CD4-positive, alpha-beta T cell (primary cell): Measurements from ENCODE around the gene BACE2. TPM values are rescaled to one million over a fixed set of nuclear protein-coding genes. Genes with fewer than 3 reads are reported as not detected.
A peak's percentile ranks its signal among the peaks of the same experiment; 100 is the strongest.

Source experiments
- ATAC-seq: fragments of 200-7000 bp; cut with Tn5 transposase; one replicate; pipeline ENCODE4 v1.10.0; 2022; ENCODE audit warnings: mild to moderate bottlenecking; ENCODE audit not compliant: poor library complexity
- CTCF ChIA-PET: fragments of 350-600 bp; sonication (Branson Sonifier 250); formaldehyde crosslinking; loops from one replicate; lab custom pipeline; 2021; ENCODE audit warnings: antibody characterized with exemption, inconsistent platforms; lab: Charles Lee
- POLR2A ChIA-PET: fragments of 350-600 bp; sonication (Branson Sonifier 250); formaldehyde crosslinking; loops from one replicate; lab custom pipeline; 2021; ENCODE audit warnings: antibody characterized with exemption, inconsistent platforms; lab: Charles Lee
- DNase-seq, 14 experiments: peaks; one replicate each; pipeline ENCODE4 v3.0.0-alpha.2; 2013 to 2020; ENCODE audit warnings: mixed read lengths in 2 of 14
- H3K27ac ChIP-seq, 2 donors: one replicate each; pipeline versions ENCODE4 v1.5.1 to v1.7.0; 2013; ENCODE audit warnings: low read length in 2 of 2, low read depth in 1 of 2, mild to moderate bottlenecking in 1 of 2
- H3K27me3 ChIP-seq, 2 experiments: 1 replicate in 1 of 2; 2 replicates in 1 of 2; pipeline versions ENCODE4 v1.6.1 to v1.7.0; 2013; ENCODE audit warnings: low read length in 2 of 2, control low read depth in 1 of 2, mild to moderate bottlenecking in 1 of 2, moderate library complexity in 1 of 2; ENCODE audit not compliant: insufficient read depth in 2 of 2, control insufficient read depth in 1 of 2
- H3K36me3 ChIP-seq: one replicate; pipeline ENCODE4 v1.6.1; 2013; ENCODE audit warnings: low read length, control low read depth; ENCODE audit not compliant: insufficient read depth
- H3K4me1 ChIP-seq: one replicate; pipeline ENCODE4 v1.6.1; 2013; ENCODE audit warnings: low read length, control low read depth; ENCODE audit not compliant: insufficient read depth
- H3K4me3 ChIP-seq: one replicate; pipeline ENCODE4 v1.5.1; 2013; ENCODE audit warnings: mild to moderate bottlenecking, low read length, moderate library complexity
- H3K9me3 ChIP-seq, 2 experiments: 1 replicate in 1 of 2; 2 replicates in 1 of 2; pipeline versions ENCODE4 v1.6.1 to v1.7.0; 2013; ENCODE audit warnings: low read length in 2 of 2, mild to moderate bottlenecking in 2 of 2, control low read depth in 1 of 2, moderate library complexity in 1 of 2; ENCODE audit not compliant: control insufficient read depth in 1 of 2, insufficient read depth in 1 of 2
- H3K27ac Mint-ChIP-seq: one replicate; pipeline ENCODE4 v1.8.0; 2020; ENCODE audit warnings: mixed read lengths
- H3K27me3 Mint-ChIP-seq: one replicate; pipeline ENCODE4 v1.8.0; 2021; ENCODE audit warnings: mixed read lengths
- H3K36me3 Mint-ChIP-seq: one replicate; pipeline ENCODE4 v1.8.0; 2021; ENCODE audit warnings: low read depth, mixed read lengths
- H3K4me1 Mint-ChIP-seq: one replicate; pipeline ENCODE4 v1.8.0; 2021; ENCODE audit warnings: low read depth, mixed read lengths
- H3K4me3 Mint-ChIP-seq: one replicate; pipeline ENCODE4 v1.8.0; 2020; ENCODE audit warnings: mild to moderate bottlenecking, mixed read lengths
- H3K9me3 Mint-ChIP-seq: one replicate; pipeline ENCODE4 v1.8.0; 2020; ENCODE audit warnings: mixed read lengths
- CTCF ChIP-seq: fragments of 200-600 bp; IDR thresholded peaks from one replicate; pipeline ENCODE4 v1.8.0; 2022; ENCODE audit warnings: antibody characterized with exemption, mild to moderate bottlenecking
- intact Hi-C, 2 experiments: fragments of 100-400 bp; cut with DNase I in 1 of 2; cut with micrococcal nuclease in 1 of 2; formaldehyde crosslinking; loops; one replicate each; pipeline versions ENCODE4 v1.15.1 to v1.9.0; 2023 to 2025; cut with DNase I, micrococcal nuclease
- total RNA-seq, 174 experiments: library from RNA in 2 of 174; stranded (reverse) in 2 of 174; gene quantifications; one replicate each; pipeline ENCODE4 v1.2.3 and lab custom pipeline; 2021 to 2026

The BACE2 gene
- total RNA-seq, 2 experiments from 2014 or later: 0.16 TPM; not detected in 1

- peak in 1 of 14 experiments; percentile 3 for DNase-seq
- CTCF ChIA-PET: no interaction called here
- no peak for TF ChIP-seq CTCF
- ATAC-seq: no peak
- POLR2A ChIA-PET: no interaction called here
- Mint-ChIP-seq H3K27me3 (peaks cover 60% of the 10 kb centered on the region), H3K9me3 (no peaks in the 10 kb centered on the region), H3K4me1 (peaks cover 18% of the 10 kb centered on the region), H3K4me3 (no peak overlapping the region), H3K27ac (no peak overlapping the region), H3K36me3 (no peaks in the 10 kb centered on the region)
- no peak overlapping the region for H3K27ac ChIP-seq
- intact Hi-C loops: no loop called here
- no peaks in the 10 kb centered on the region for H3K36me3 ChIP-seq
- peaks cover 9% of the 10 kb centered on the region for H3K4me1 ChIP-seq
- no peak overlapping the region for H3K4me3 ChIP-seq
- H3K27me3 ChIP-seq: peaks cover 23 to 34% of the 10 kb centered on the region in 2 experiments
- H3K9me3 ChIP-seq: peaks cover 0 to 5% of the 10 kb centered on the region in 2 experiments
Observed at GRCh38 chr21:41170442-41170841, 2.5 kb downstream of the BACE2 start.

GRCh38 chr21:41170859-41171609 lies 3.1 kb downstream of the BACE2 start:
- Histone ChIP-seq H3K27ac (no peak overlapping the region), H3K36me3 (no peaks in the 10 kb centered on the region), H3K9me3 (peaks cover 0 to 5% of the 10 kb centered on the region in 2 experiments), H3K27me3 (peaks cover 25 to 30% of the 10 kb centered on the region in 2 experiments), H3K4me3 (no peak overlapping the region), H3K4me1 (peaks cover 9% of the 10 kb centered on the region)
- DNase-seq: no peak
- no peak overlapping the region for H3K4me3 Mint-ChIP-seq
- intact Hi-C loops: no loop called here
- H3K27ac Mint-ChIP-seq: no peak overlapping the region
- POLR2A ChIA-PET: no interaction called here
- H3K36me3 Mint-ChIP-seq: no peaks in the 10 kb centered on the region
- H3K9me3 Mint-ChIP-seq: no peaks in the 10 kb centered on the region
- CTCF ChIA-PET: interaction anchor here (1.4 kb wide), 1 partner anchor 11 kb away, joined by 3 read pairs; no protein-coding TSS in a partner anchor
- H3K27me3 Mint-ChIP-seq: peaks cover 55% of the 10 kb centered on the region
- peaks cover 18% of the 10 kb centered on the region for H3K4me1 Mint-ChIP-seq
- ATAC-seq: no peak
- no peak for TF ChIP-seq CTCF

- CTCF ChIA-PET: no interaction called here
- Histone ChIP-seq H3K27ac (no peak overlapping the region), H3K36me3 (no peaks in the 10 kb centered on the region), H3K4me1 (no peaks in the 10 kb centered on the region), H3K27me3 (peaks cover 9 to 16% of the 10 kb centered on the region in 2 experiments), H3K9me3 (no peaks in the 10 kb centered on the region), H3K4me3 (no peak overlapping the region)
- Mint-ChIP-seq H3K36me3 (no peaks in the 10 kb centered on the region), H3K4me1 (no peaks in the 10 kb centered on the region), H3K27ac (no peak overlapping the region), H3K9me3 (no peaks in the 10 kb centered on the region), H3K27me3 (peaks cover 50% of the 10 kb centered on the region), H3K4me3 (no peak overlapping the region)
- no peak for TF ChIP-seq CTCF
- intact Hi-C loops: no loop called here
- POLR2A ChIA-PET: no interaction called here
- ATAC-seq (no peak), DNase-seq (no peak)
Observed at GRCh38 chr21:41175080-41175479, 7.1 kb downstream of the BACE2 start.
